HepG2 (cell line): ENCODE results near the gene TPI1. TPM values are rescaled to one million over a fixed set of nuclear protein-coding genes. Genes with fewer than 3 reads are reported as not detected.

Experiments
- ATAC-seq: fragments of 200-7000 bp; cut with Tn5 transposase; 3 replicates; pipeline ENCODE4 v1.9.1; 2020; ENCODE audit warnings: mild to moderate bottlenecking, moderate library complexity
- BruUV-seq: library from RNA; stranded (reverse); fragments of 400-500 nt; replicated peaks from 2 replicates; lab custom pipeline; 2021; lab: Mats Ljungman, UMichigan
- CTCF ChIA-PET: fragments of 300-600 bp; formaldehyde crosslinking; extraction: SDS; loops from one replicate; lab custom pipeline; 2021; ENCODE audit warnings: low total read pairs, inconsistent platforms, low intra/inter-chr PET ratio; lab: Yijun Ruan, JAX
- POLR2A ChIA-PET: fragments of 350-600 bp; sonication (Branson Sonifier 250); formaldehyde crosslinking; loops from one replicate; lab custom pipeline; 2020; ENCODE audit warnings: antibody characterized with exemption, inconsistent platforms; lab: Yijun Ruan, JAX
- DNase-seq: peaks from one replicate; pipeline ENCODE4 v3.0.0-alpha.2; 2015; ENCODE audit warnings: low spot score
- FAIRE-seq: peaks from 3 replicates; lab custom pipeline; 2011; peaks lifted over from hg19 to GRCh38; lab: Jason Lieb, UNC
- H2AFZ ChIP-seq: one replicate; pipeline ENCODE4 v1.6.1; 2011; ENCODE audit warnings: low read length, inconsistent platforms
- H3K27ac ChIP-seq: fragments of 300-600 bp; 3 replicates; pipeline ENCODE4 v1.8.0; 2011; ENCODE audit warnings: mixed run types, mild to moderate bottlenecking, mixed read lengths, low read length, inconsistent platforms; ENCODE audit not compliant: insufficient read depth; ENCODE audit errors: extremely low read length
- H3K27me3 ChIP-seq, 2 experiments: fragments of 200-600 bp in 1 of 2; 2 replicates in 1 of 2; 3 replicates in 1 of 2; pipeline versions ENCODE4 v1.6.0 to v1.8.0; 2011; ENCODE audit warnings: low read length in 2 of 2, mild to moderate bottlenecking in 2 of 2, moderate library complexity in 2 of 2, inconsistent platforms in 1 of 2; ENCODE audit not compliant: insufficient read depth in 2 of 2, control insufficient read depth in 1 of 2
- H3K36me3 ChIP-seq, 2 experiments: fragments of 200-600 bp in 1 of 2; replicated peaks in 1 of 2; 2 replicates in 1 of 2; 3 replicates in 1 of 2; pipeline versions ENCODE4 v1.5.1 to v1.8.0; 2011; ENCODE audit warnings: low read length in 2 of 2, inconsistent platforms in 1 of 2; ENCODE audit not compliant: insufficient read depth in 2 of 2, control insufficient read depth in 1 of 2
- H3K4me1 ChIP-seq: 2 replicates; pipeline ENCODE4 v1.5.1; 2012; ENCODE audit warnings: low read length, inconsistent platforms; ENCODE audit not compliant: insufficient read depth
- H3K4me2 ChIP-seq: 2 replicates; pipeline ENCODE4 v1.6.0; 2011; ENCODE audit warnings: low read depth, low read length, inconsistent platforms
- H3K4me3 ChIP-seq, 3 experiments: fragments of 200-600 bp in 1 of 3; sonication (generic), shearing (Covaris generic) in 1 of 3; replicated peaks in 1 of 3; 2 replicates each; pipeline ENCODE4 v1.5.1; 2011 to 2016; ENCODE audit warnings: low read length in 3 of 3, inconsistent platforms in 2 of 3, low read depth in 2 of 3, mild to moderate bottlenecking in 2 of 3, control low read depth in 1 of 3, mixed read lengths in 1 of 3; ENCODE audit not compliant: insufficient read depth in 1 of 3
- H3K79me2 ChIP-seq: one replicate; pipeline ENCODE4 v1.6.1; 2011; ENCODE audit warnings: low read length, inconsistent platforms; ENCODE audit not compliant: insufficient read depth
- H3K9ac ChIP-seq: 2 replicates; pipeline ENCODE4 v1.6.0; 2011; ENCODE audit warnings: mild to moderate bottlenecking, low read depth, low read length, inconsistent platforms; ENCODE audit not compliant: insufficient read depth
- H3K9me3 ChIP-seq: 2 replicates; pipeline ENCODE4 v1.5.1; 2012; ENCODE audit warnings: mild to moderate bottlenecking, low read length
- H4K20me1 ChIP-seq: 2 replicates; pipeline ENCODE4 v1.6.0; 2011; ENCODE audit warnings: inconsistent platforms, mild to moderate bottlenecking, low read length, moderate library complexity; ENCODE audit not compliant: insufficient read depth
- ARID3A ChIP-seq: IDR thresholded peaks from 2 replicates; pipeline ENCODE4 v1.6.1; 2012; ENCODE audit warnings: low read depth, low read length, improper control_type of control experiment
- ATAD3A ChIP-seq: sonication (generic); formaldehyde crosslinking; IDR thresholded peaks from 2 replicates; pipeline ENCODE4 v1.4.0; 2020; ENCODE audit warnings: missing genetic modification reagents
- ATF6 ChIP-seq: sonication (generic); formaldehyde crosslinking; conservative IDR thresholded peaks from 2 replicates; pipeline ENCODE4 v1.4.0; 2020; ENCODE audit warnings: missing genetic modification reagents
- ATM ChIP-seq: fragments of 450-650 bp; IDR thresholded peaks from 2 replicates; pipeline ENCODE4 v1.7.1; 2017; ENCODE audit warnings: mild to moderate bottlenecking, borderline replicate concordance
- EHMT2 ChIP-seq: fragments of 200-600 bp; sonication (generic); IDR thresholded peaks from 2 replicates; pipeline ENCODE4 v1.7.0; 2017; ENCODE audit warnings: antibody characterized with exemption, low read depth, low read length, borderline replicate concordance
- KDM3A ChIP-seq: IDR thresholded peaks from 2 replicates; pipeline ENCODE4 v1.6.1; 2018; ENCODE audit warnings: low read depth, missing compliant biosample characterization
- MIER3 ChIP-seq: IDR thresholded peaks from 2 replicates; pipeline ENCODE4 v1.6.1; 2016; ENCODE audit warnings: missing compliant biosample characterization, borderline replicate concordance
- ZNF234 ChIP-seq: sonication (generic); formaldehyde crosslinking; conservative IDR thresholded peaks from 2 replicates; pipeline ENCODE4 v1.5.1; 2020; ENCODE audit warnings: mild to moderate bottlenecking, missing genetic modification reagents
- ZNF780A ChIP-seq: sonication (generic); formaldehyde crosslinking; IDR thresholded peaks from 2 replicates; pipeline ENCODE4 v1.8.0; 2022; ENCODE audit warnings: mild to moderate bottlenecking, missing genetic modification reagents, moderate library complexity
- ZUFSP ChIP-seq: sonication (generic); formaldehyde crosslinking; IDR thresholded peaks from 2 replicates; pipeline ENCODE4 v1.9.0; 2021; ENCODE audit warnings: missing genetic modification reagents, mild to moderate bottlenecking, borderline replicate concordance
- ZXDC ChIP-seq: sonication (generic); formaldehyde crosslinking; IDR thresholded peaks from 2 replicates; pipeline ENCODE4 v1.5.0; 2020; ENCODE audit warnings: mild to moderate bottlenecking, missing genetic modification reagents
- WGBS: methylation state at CpG from one replicate; pipeline ENCODE4 v1.1.6; 2017; ENCODE audit warnings: low lambda C conversion rate; 5-methylcytosine and 5-hydroxymethylcytosine counted together
- in situ Hi-C: cut with HindIII; loops from 2 replicates; pipeline ENCODE4 v1.10.0; 2017; ENCODE audit warnings: low pct_unique_long_range_greater_than_20kb; ENCODE audit not compliant: extremely low pct_ligation_motif_present
- intact Hi-C: fragments of 100-400 bp; cut with micrococcal nuclease; formaldehyde crosslinking; loops from one replicate; pipeline ENCODE4 v1.10.0; 2022; ENCODE audit not compliant: unreplicated experiment
- polyA plus RNA-seq, 8 experiments: library from polyadenylated mRNA; depleted of rRNA in 3 of 8; stranded (reverse) in 7 of 8; unstranded in 1 of 8; fragments of >200 nt; fragmentation: Illumina TruSeq in 4 of 8; extraction: Trizol in 4 of 8; gene quantifications; 2 replicates each; pipeline versions ENCODE4 v1.2.1 to v1.2.3, GENCODE V29; 2011 to 2016; ENCODE audit warnings: low read depth in 4 of 8, missing spikeins in 1 of 8, mixed read lengths in 1 of 8; ENCODE audit not compliant: insufficient read depth in 1 of 8
- total RNA-seq, 5 experiments: library from RNA; depleted of rRNA; stranded (reverse); fragments of >200 nt; fragmentation: Illumina TruSeq; extraction: Trizol; gene quantifications; 2 replicates each; pipeline ENCODE4 v1.2.3, GENCODE V29; 2016; ENCODE audit warnings: low read depth in 1 of 5
- TF ChIP-seq, protein P1 (sequence below): sonication (generic); formaldehyde crosslinking; IDR thresholded peaks from 2 replicates; pipeline ENCODE4 v1.5.0; 2020; ENCODE audit warnings: mild to moderate bottlenecking, missing genetic modification reagents, borderline replicate concordance
- TF ChIP-seq, protein P2 (sequence below): sonication (generic); formaldehyde crosslinking; conservative IDR thresholded peaks from 2 replicates; pipeline ENCODE4 v1.4.0; 2020; ENCODE audit warnings: missing genetic modification reagents

Gene TPI1
- total and polyA plus RNA-seq, 2 of the 13 experiments (the other 11 are each of a cell fraction or from before 2014, with no cell fraction given) = 945 to 2,535 TPM

DNA sequence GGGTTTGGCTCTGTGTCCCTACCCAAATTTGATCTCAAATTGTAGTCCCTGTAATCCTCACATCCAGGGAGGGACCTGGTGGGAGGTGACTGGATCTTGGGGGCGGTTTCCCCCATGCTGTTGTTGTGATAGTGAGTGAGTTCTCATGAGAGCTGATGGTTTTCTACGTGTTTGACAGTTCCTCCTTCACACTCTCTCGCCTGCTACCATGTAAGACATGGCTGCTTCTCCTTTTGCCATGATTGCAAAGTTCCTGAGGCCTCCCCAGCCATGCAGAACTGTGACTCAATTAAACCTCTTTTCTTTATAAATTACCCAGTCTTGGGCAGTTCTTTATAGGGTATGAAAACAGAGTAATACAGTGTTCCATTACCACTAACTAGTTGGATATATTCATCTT, 27.0 kb downstream of the TPI1 start:
- POLR2A ChIA-PET = interaction anchor here (0.8 kb wide), 1 partner anchor 21 kb away, joined by 3 read pairs; the partner anchor contains the start of gene SPSB2
- 95% methylated on average over 3 of the region's 3 CpGs for WGBS
- no peak overlapping the region for H3K27ac ChIP-seq
- H3K4me1 ChIP-seq = peaks cover 28% of the 10 kb centered on the region
- H2AFZ ChIP-seq = no peak overlapping the region
- H3K79me2 ChIP-seq = no peaks in the 10 kb centered on the region
- no peak overlapping the region for H3K9ac ChIP-seq
- no TSS peak for BruUV-seq
- no peak for FAIRE-seq
- no peak for ATAC-seq
- no peak overlapping the region for H3K4me3 ChIP-seq
- no peaks in the 10 kb centered on the region for H3K36me3 ChIP-seq
- no peak for DNase-seq
- in situ Hi-C loops = no loop called here
- intact Hi-C loops = no loop called here
- CTCF ChIA-PET = no interaction called here
- H3K9me3 ChIP-seq = no peaks in the 10 kb centered on the region
- no peaks in the 10 kb centered on the region; a peak in 1 of 5 replicates for H3K27me3 ChIP-seq
- no peaks in the 10 kb centered on the region for H4K20me1 ChIP-seq
- H3K4me2 ChIP-seq = no peak overlapping the region
- no peak for TF ChIP-seq ZNF780A (CRISPR knock-in tag)
- TF ChIP-seq ARID3A = no peak
- no peak for TF ChIP-seq ATM
- TF ChIP-seq ZNF234 (CRISPR knock-in tag) = no peak
- no peak for TF ChIP-seq KDM3A (CRISPR knock-in tag)
- no peak for TF ChIP-seq ATF6 (CRISPR knock-in tag)
- TF ChIP-seq ATAD3A (CRISPR knock-in tag) = no peak
- TF ChIP-seq MIER3 = no peak
- TF ChIP-seq ZXDC (CRISPR knock-in tag) = no peak
- TF ChIP-seq, protein P1, sequence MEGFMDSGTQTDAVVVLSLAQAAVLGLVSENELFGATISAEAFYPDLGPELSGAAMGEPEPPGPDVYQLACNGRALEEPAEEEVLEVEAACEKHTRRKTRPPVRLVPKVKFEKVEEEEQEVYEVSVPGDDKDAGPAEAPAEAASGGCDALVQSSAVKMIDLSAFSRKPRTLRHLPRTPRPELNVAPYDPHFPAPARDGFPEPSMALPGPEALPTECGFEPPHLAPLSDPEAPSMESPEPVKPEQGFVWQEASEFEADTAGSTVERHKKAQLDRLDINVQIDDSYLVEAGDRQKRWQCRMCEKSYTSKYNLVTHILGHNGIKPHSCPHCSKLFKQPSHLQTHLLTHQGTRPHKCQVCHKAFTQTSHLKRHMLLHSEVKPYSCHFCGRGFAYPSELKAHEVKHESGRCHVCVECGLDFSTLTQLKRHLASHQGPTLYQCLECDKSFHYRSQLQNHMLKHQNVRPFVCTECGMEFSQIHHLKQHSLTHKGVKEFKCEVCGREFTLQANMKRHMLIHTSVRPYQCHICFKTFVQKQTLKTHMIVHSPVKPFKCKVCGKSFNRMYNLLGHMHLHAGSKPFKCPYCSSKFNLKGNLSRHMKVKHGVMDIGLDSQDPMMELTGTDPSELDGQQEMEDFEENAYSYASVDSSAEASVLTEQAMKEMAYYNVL (CRISPR knock-in tag) = no peak
- TF ChIP-seq EHMT2 = no peak
- TF ChIP-seq ZUFSP (CRISPR knock-in tag) = no peak
- TF ChIP-seq, protein P2, sequence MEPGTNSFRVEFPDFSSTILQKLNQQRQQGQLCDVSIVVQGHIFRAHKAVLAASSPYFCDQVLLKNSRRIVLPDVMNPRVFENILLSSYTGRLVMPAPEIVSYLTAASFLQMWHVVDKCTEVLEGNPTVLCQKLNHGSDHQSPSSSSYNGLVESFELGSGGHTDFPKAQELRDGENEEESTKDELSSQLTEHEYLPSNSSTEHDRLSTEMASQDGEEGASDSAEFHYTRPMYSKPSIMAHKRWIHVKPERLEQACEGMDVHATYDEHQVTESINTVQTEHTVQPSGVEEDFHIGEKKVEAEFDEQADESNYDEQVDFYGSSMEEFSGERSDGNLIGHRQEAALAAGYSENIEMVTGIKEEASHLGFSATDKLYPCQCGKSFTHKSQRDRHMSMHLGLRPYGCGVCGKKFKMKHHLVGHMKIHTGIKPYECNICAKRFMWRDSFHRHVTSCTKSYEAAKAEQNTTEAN (CRISPR knock-in tag) = no peak
